Measurements from ENCODE around the gene BCL2L15. TPM values are rescaled to one million over a fixed set of nuclear protein-coding genes. Genes with fewer than 3 reads are reported as not detected.

The BCL2L15 gene
- total and polyA plus RNA-seq, 2 of the 8 experiments (the other 6 are each of a cell fraction or from before 2014, with no cell fraction given), result 0.32 to 0.36 TPM

- H2AFZ ChIP-seq (ENCODE audit: low read length), result peak overlapping the region; percentile 20; the same call in 1 of the 2 replicates
- H2BK12ac ChIP-seq (ENCODE audit: low read depth, low read length), result no peak overlapping the region
- no peak overlapping the region for H2BK20ac ChIP-seq (ENCODE audit: low read length)
- H2BK120ac ChIP-seq (replicated peaks; ENCODE audit: low read depth, low read length), result no peak overlapping the region
- H3K4me3 ChIP-seq (ENCODE audit: extremely low read depth in 1 of 4, insufficient read depth in 2 of 4, low read depth in 3 of 4, low read length in 4 of 4), result no peak overlapping the region
- H3K4me1 ChIP-seq (replicated peaks in 1 of 4; ENCODE audit: control insufficient read depth in 3 of 4, insufficient read depth in 4 of 4, low read length in 3 of 4), result no peaks in the 10 kb centered on the region
- H3K23ac ChIP-seq (ENCODE audit: insufficient read length), result no peak overlapping the region
- no peak overlapping the region for H3K18ac ChIP-seq (ENCODE audit: extremely low read depth, low read length)
- no peaks in the 10 kb centered on the region for H4K20me1 ChIP-seq (replicated peaks in 1 of 2; ENCODE audit: control insufficient read depth in 1 of 2, insufficient read depth in 2 of 2, low read length in 2 of 2)
- no peaks in the 10 kb centered on the region; a peak in 1 of 7 replicates for H3K27me3 ChIP-seq (replicated peaks in 1 of 4; ENCODE audit: control insufficient read depth in 3 of 4, extremely low read depth in 1 of 4, insufficient read depth in 3 of 4, low read length in 3 of 4)
- H3K4me2 ChIP-seq (ENCODE audit: insufficient read depth in 1 of 2, low read depth in 2 of 2, low read length in 2 of 2), result no peak overlapping the region
- no peak overlapping the region for H2BK5ac ChIP-seq (ENCODE audit: low read depth, low read length)
- H4K91ac ChIP-seq (replicated peaks; ENCODE audit: insufficient read length, low read length), result no peak overlapping the region
- DNase-seq (ENCODE audit: low read depth in 1 of 2, low spot score in 2 of 2) (no peak), FAIRE-seq (no peak)
- no peaks in the 10 kb centered on the region for H3K9me3 ChIP-seq (ENCODE audit: insufficient read depth in 2 of 2, low read depth in 1 of 2, low read length in 1 of 2)
- H2AK5ac ChIP-seq (ENCODE audit: low read depth, low read length), result no peak overlapping the region
- POLR2A ChIA-PET (ENCODE audit: partially characterized antibody), result interaction anchor here (1.3 kb wide), 1 partner anchor 26 kb away, joined by 3 read pairs; no protein-coding TSS in a partner anchor
- no peaks in the 10 kb centered on the region for H3K79me2 ChIP-seq (ENCODE audit: control insufficient read depth in 1 of 2, insufficient read depth in 2 of 2, low read length in 2 of 2)
- no peak overlapping the region for H3K56ac ChIP-seq (replicated peaks; ENCODE audit: insufficient read length, low read depth, low read length)
- 91% methylated on average over 4 of the region's 4 CpGs; no CpG with 5 or more reads in 1 of the 2 experiments for WGBS, 2 experiments (ENCODE audit: extremely low coverage in 1 of 2, insufficient coverage in 1 of 2, insufficient read length in 1 of 2, insufficient replicate concordance in 2 of 2, low coverage in 1 of 2, low lambda C conversion rate in 2 of 2, missing lambda C conversion rate in 1 of 2)
- H3K14ac ChIP-seq (ENCODE audit: insufficient read length), result no peak overlapping the region
- CTCF ChIA-PET (ENCODE audit: partially characterized antibody), result interaction anchor here (1.7 kb wide), 1 partner anchor 45 kb away, joined by 8 read pairs; no protein-coding TSS in a partner anchor
- no peaks in the 10 kb centered on the region; the same call in 1 of the 2 replicates for H3K23me2 ChIP-seq (ENCODE audit: low read depth, low read length)
- H3K27ac ChIP-seq (ENCODE audit: low read depth, low read length), result no peak overlapping the region
- H3K36me3 ChIP-seq (ENCODE audit: control insufficient read depth in 2 of 4, insufficient read depth in 4 of 4, low read length in 3 of 4), result no peaks in the 10 kb centered on the region
- no peak overlapping the region for H4K5ac ChIP-seq (ENCODE audit: insufficient read length, low read depth, low read length)
- H4K8ac ChIP-seq (ENCODE audit: extremely low read depth, insufficient read depth, low read length), result no peak overlapping the region
- H3K9ac ChIP-seq (replicated peaks in 1 of 4; ENCODE audit: extremely low read depth in 1 of 4, low read depth in 3 of 4, low read length in 3 of 4), result no peak overlapping the region
- H3K79me1 ChIP-seq (ENCODE audit: low read depth, low read length), result no peaks in the 10 kb centered on the region
- H2BK15ac ChIP-seq (ENCODE audit: low read length), result no peak overlapping the region
- H3K4ac ChIP-seq (replicated peaks; ENCODE audit: insufficient read length, low read depth, low read length), result no peak overlapping the region
- TF ChIP-seq, protein P1, sequence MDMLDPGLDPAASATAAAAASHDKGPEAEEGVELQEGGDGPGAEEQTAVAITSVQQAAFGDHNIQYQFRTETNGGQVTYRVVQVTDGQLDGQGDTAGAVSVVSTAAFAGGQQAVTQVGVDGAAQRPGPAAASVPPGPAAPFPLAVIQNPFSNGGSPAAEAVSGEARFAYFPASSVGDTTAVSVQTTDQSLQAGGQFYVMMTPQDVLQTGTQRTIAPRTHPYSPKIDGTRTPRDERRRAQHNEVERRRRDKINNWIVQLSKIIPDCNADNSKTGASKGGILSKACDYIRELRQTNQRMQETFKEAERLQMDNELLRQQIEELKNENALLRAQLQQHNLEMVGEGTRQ (IDR thresholded peaks at IDR 0.05; ENCODE audit: low read length), result no peak
- TF ChIP-seq CHD1 (IDR thresholded peaks at IDR 0.05; ENCODE audit: low read depth, low read length) (no peak), BCL11A (IDR thresholded peaks at IDR 0.05; ENCODE audit: low read depth in 2 of 2, low read length in 2 of 2) (no peak), SIRT6 (IDR thresholded peaks at IDR 0.05; ENCODE audit: low read length) (no peak), TAF1 (IDR thresholded peaks at IDR 0.05; ENCODE audit: low read depth, low read length) (no peak), MAX (IDR thresholded peaks at IDR 0.05) (no peak), RBBP5 (IDR thresholded peaks at IDR 0.05; ENCODE audit: borderline replicate concordance, low read depth, low read length) (no peak), CBX8 (IDR thresholded peaks at IDR 0.05; ENCODE audit: borderline replicate concordance, low read depth, low read length) (no peak), SAP30 (IDR thresholded peaks at IDR 0.05; ENCODE audit: insufficient read depth, insufficient replicate concordance, low read length) (no peak), RXRA (IDR thresholded peaks at IDR 0.05; ENCODE audit: insufficient read depth, low read depth, low read length) (no peak)
- TF ChIP-seq, protein P2, sequence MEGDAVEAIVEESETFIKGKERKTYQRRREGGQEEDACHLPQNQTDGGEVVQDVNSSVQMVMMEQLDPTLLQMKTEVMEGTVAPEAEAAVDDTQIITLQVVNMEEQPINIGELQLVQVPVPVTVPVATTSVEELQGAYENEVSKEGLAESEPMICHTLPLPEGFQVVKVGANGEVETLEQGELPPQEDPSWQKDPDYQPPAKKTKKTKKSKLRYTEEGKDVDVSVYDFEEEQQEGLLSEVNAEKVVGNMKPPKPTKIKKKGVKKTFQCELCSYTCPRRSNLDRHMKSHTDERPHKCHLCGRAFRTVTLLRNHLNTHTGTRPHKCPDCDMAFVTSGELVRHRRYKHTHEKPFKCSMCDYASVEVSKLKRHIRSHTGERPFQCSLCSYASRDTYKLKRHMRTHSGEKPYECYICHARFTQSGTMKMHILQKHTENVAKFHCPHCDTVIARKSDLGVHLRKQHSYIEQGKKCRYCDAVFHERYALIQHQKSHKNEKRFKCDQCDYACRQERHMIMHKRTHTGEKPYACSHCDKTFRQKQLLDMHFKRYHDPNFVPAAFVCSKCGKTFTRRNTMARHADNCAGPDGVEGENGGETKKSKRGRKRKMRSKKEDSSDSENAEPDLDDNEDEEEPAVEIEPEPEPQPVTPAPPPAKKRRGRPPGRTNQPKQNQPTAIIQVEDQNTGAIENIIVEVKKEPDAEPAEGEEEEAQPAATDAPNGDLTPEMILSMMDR (IDR thresholded peaks at IDR 0.05; ENCODE audit: control extremely low read depth in 1 of 3, insufficient read depth in 1 of 3, low read depth in 1 of 3, low read length in 3 of 3), result no peak
Measured at GRCh38 chr1:113879739-113880038, 7.7 kb downstream of the BCL2L15 start.
